COLO829 (cell line): ENCODE results near the gene GRK4.
"Not testable (repeated sequence)": the region's sequence is repeated elsewhere in the genome, so short reads cannot be mapped to it uniquely, and the experiment has no call there.

Experiments
- DNase-seq: peaks from one replicate; pipeline ENCODE4 v3.0.0; 2012; ENCODE audit warnings: low spot score

GRK4 gene

GRCh38 chr4:3039706-3040366 lies 76.5 kb downstream of the GRK4 start:
- no peak for DNase-seq

GRCh38 chr4:3040452-3041191 lies 77.3 kb downstream of the GRK4 start:
- DNase-seq: no peak

GRCh38 chr4:3041192-3042142 lies 78.1 kb downstream of the GRK4 start:
- DNase-seq: no peak

- no peak for DNase-seq
These were observed 78.9 kb downstream of the GRK4 start for GRCh38 chr4:3042226-3042625.

- no peak for DNase-seq
These were observed 80.1 kb downstream of the GRK4 start for GRCh38 chr4:3043282-3044020.

GRCh38 chr4:3044870-3045819 lies 81.8 kb downstream of the GRK4 start:
- DNase-seq: no peak

- DNase-seq: no peak
These were observed 82.8 kb downstream of the GRK4 start for GRCh38 chr4:3046162-3046561.

GRCh38 chr4:3046623-3047022 lies 83.3 kb downstream of the GRK4 start:
- DNase-seq: no peak

GRCh38 chr4:3047464-3048286 lies 84.3 kb downstream of the GRK4 start:
- DNase-seq: no peak

GRCh38 chr4:3051141-3051897 lies 87.9 kb downstream of the GRK4 start:
- DNase-seq: not testable (repeated sequence)

- DNase-seq: no peak
These were observed 90.9 kb downstream of the GRK4 start for GRCh38 chr4:3054169-3054759.

GRCh38 chr4:3059943-3060342 lies 96.6 kb downstream of the GRK4 start:
- DNase-seq: no peak

GRCh38 chr4:3060946-3061345 lies 97.6 kb downstream of the GRK4 start:
- no peak for DNase-seq

- DNase-seq: no peak
These were observed 99.1 kb downstream of the GRK4 start for GRCh38 chr4:3062471-3062870.

GRCh38 chr4:3065551-3065950 lies 102.2 kb downstream of the GRK4 start:
- DNase-seq: no peak

- no peak for DNase-seq
These were observed 103.5 kb downstream of the GRK4 start for GRCh38 chr4:3066836-3067400.

- no peak for DNase-seq
These were observed 104.2 kb downstream of the GRK4 start for GRCh38 chr4:3067473-3068001.

GRCh38 chr4:3069661-3070199 lies 106.4 kb downstream of the GRK4 start:
- DNase-seq: no peak
